ENCODE results near the gene RASSF5.

Gene RASSF5

GRCh38 chr1:206529425-206529824 is 22.1 kb downstream of the RASSF5 start:
- no peak for TF ChIP-seq CTCF (IDR thresholded peaks at IDR 0.05; ENCODE audit: control insufficient read depth, insufficient read depth, low read depth, low read length, missing control alignments)
- DNase-seq (ENCODE audit: low read depth): no peak
- H3K4me3 ChIP-seq (ENCODE audit: control insufficient read depth, low read depth, low read length): no peak overlapping the region

- DNase-seq (ENCODE audit: low read depth): no peak
- no peak for TF ChIP-seq CTCF (IDR thresholded peaks at IDR 0.05; ENCODE audit: control insufficient read depth, insufficient read depth, low read depth, low read length, missing control alignments)
- no peak overlapping the region for H3K4me3 ChIP-seq (ENCODE audit: control insufficient read depth, low read depth, low read length)
These were observed 25.0 kb downstream of the RASSF5 start for GRCh38 chr1:206532368-206532767.

- no peak for DNase-seq (ENCODE audit: low read depth)
- no peak for TF ChIP-seq CTCF (IDR thresholded peaks at IDR 0.05; ENCODE audit: control insufficient read depth, insufficient read depth, low read depth, low read length, missing control alignments)
- no peak overlapping the region for H3K4me3 ChIP-seq (ENCODE audit: control insufficient read depth, low read depth, low read length)
These were observed 27.2 kb downstream of the RASSF5 start for GRCh38 chr1:206534552-206534951.

GRCh38 chr1:206535853-206536188 is 28.5 kb downstream of the RASSF5 start:
- H3K4me3 ChIP-seq (ENCODE audit: control insufficient read depth, low read depth, low read length): no peak overlapping the region
- no peak for TF ChIP-seq CTCF (IDR thresholded peaks at IDR 0.05; ENCODE audit: control insufficient read depth, insufficient read depth, low read depth, low read length, missing control alignments)
- DNase-seq (ENCODE audit: low read depth): no peak

- no peak for DNase-seq (ENCODE audit: low read depth)
- no peak for TF ChIP-seq CTCF (IDR thresholded peaks at IDR 0.05; ENCODE audit: control insufficient read depth, insufficient read depth, low read depth, low read length, missing control alignments)
- H3K4me3 ChIP-seq (ENCODE audit: control insufficient read depth, low read depth, low read length): no peak overlapping the region
These were observed 29.8 kb downstream of the RASSF5 start for GRCh38 chr1:206537141-206537540.

GRCh38 chr1:206538086-206538770 is 30.9 kb downstream of the RASSF5 start:
- no peak for DNase-seq (ENCODE audit: low read depth)
- no peak for TF ChIP-seq CTCF (IDR thresholded peaks at IDR 0.05; ENCODE audit: control insufficient read depth, insufficient read depth, low read depth, low read length, missing control alignments)

More at GRCh38 chr1:206538086-206538770, 30.9 kb downstream of the RASSF5 start:
- no peak overlapping the region for H3K4me3 ChIP-seq (ENCODE audit: control insufficient read depth, low read depth, low read length)
